Gastrocnemius medialis (tissue), 4 donors: ENCODE data around the gene SULT4A1. TPM values are rescaled to one million over a fixed set of nuclear protein-coding genes. Genes with fewer than 3 reads are reported as not detected.
A peak's percentile ranks its signal among the peaks of the same experiment; 100 is the strongest.

ENCODE experiments used
- ATAC-seq, 2 donors: fragments of 150-250 bp; one replicate each; pipeline ENCODE4 v1.9.1; 2016
- DNase-seq, 2 donors: peaks; one replicate each; pipeline ENCODE4 v3.0.0-alpha.2; 2019
- H3K27ac ChIP-seq, 4 donors: fragments of 200-600 bp; sonication (generic); 1 replicate in 1 of 4; 2 replicates in 3 of 4; pipeline ENCODE4 v1.5.1; 2016 to 2018; ENCODE audit warnings: mild to moderate bottlenecking in 2 of 4, moderate library complexity in 1 of 4
- H3K27me3 ChIP-seq, 3 donors: fragments of 200-600 bp; sonication (generic) in 2 of 3; 1 replicate in 1 of 3; 2 replicates in 2 of 3; pipeline versions ENCODE4 v1.5.1 to v1.6.0; 2016 to 2019; ENCODE audit warnings: mild to moderate bottlenecking in 1 of 3, moderate library complexity in 1 of 3
- H3K36me3 ChIP-seq, 2 donors: fragments of 200-600 bp; sonication (generic) in 1 of 2; one replicate each; pipeline ENCODE4 v1.5.1; 2017 to 2018
- H3K4me1 ChIP-seq, 2 donors: fragments of 200-600 bp; sonication (generic) in 1 of 2; one replicate each; pipeline ENCODE4 v1.5.1; 2016 to 2017; ENCODE audit warnings: mild to moderate bottlenecking in 2 of 2
- H3K4me3 ChIP-seq, 4 donors: fragments of 200-600 bp; sonication (generic) in 3 of 4; 1 replicate in 1 of 4; 2 replicates in 3 of 4; pipeline ENCODE4 v1.5.1; 2016 to 2019; ENCODE audit warnings: mild to moderate bottlenecking in 2 of 4
- H3K9me3 ChIP-seq, 3 donors: fragments of 200-600 bp; sonication (generic) in 2 of 3; 1 replicate in 1 of 3; 2 replicates in 2 of 3; pipeline ENCODE4 v1.5.1; 2016 to 2019
- POLR2A ChIP-seq, 2 donors: fragments of 450-650 bp; IDR thresholded peaks; one replicate each; pipeline ENCODE4 v1.6.1; 2017; ENCODE audit warnings: antibody characterized with exemption in 2 of 2, mild to moderate bottlenecking in 2 of 2, moderate library complexity in 2 of 2
- in situ Hi-C, 4 donors: fragments of 200-750 bp; cut with MboI; loops; one replicate each; pipeline versions ENCODE4 v1.15.0 to v1.8.0; 2017; ENCODE audit warnings: low sequenced_read_pairs in 4 of 4
- intact Hi-C: fragments of 100-400 bp; cut with DNase I; formaldehyde crosslinking; loops from one replicate; pipeline ENCODE4 v1.15.1; 2023; ENCODE audit warnings: low total_unique reads
- total RNA-seq, 4 donors: library from RNA; depleted of rRNA; stranded (reverse); fragments of >200 nt; gene quantifications; one replicate each; pipeline versions ENCODE4 v1.1.0 to v1.2.3, GENCODE V29; 2016
- TF ChIP-seq, protein P1 (sequence below), 5 experiments: fragments of 450-650 bp in 3 of 5; fragments of 200-600 bp in 2 of 5; sonication (generic) in 2 of 5; IDR thresholded peaks in 4 of 5; conservative IDR thresholded peaks in 1 of 5; 1 replicate in 4 of 5; 2 replicates in 1 of 5; pipeline ENCODE4 v1.5.1; 2016 to 2019; ENCODE audit warnings: antibody characterized with exemption in 5 of 5, mild to moderate bottlenecking in 3 of 5, moderate library complexity in 3 of 5

Gene SULT4A1
- total RNA-seq, 4 donors from 2014 or later, result not detected

DNA sequence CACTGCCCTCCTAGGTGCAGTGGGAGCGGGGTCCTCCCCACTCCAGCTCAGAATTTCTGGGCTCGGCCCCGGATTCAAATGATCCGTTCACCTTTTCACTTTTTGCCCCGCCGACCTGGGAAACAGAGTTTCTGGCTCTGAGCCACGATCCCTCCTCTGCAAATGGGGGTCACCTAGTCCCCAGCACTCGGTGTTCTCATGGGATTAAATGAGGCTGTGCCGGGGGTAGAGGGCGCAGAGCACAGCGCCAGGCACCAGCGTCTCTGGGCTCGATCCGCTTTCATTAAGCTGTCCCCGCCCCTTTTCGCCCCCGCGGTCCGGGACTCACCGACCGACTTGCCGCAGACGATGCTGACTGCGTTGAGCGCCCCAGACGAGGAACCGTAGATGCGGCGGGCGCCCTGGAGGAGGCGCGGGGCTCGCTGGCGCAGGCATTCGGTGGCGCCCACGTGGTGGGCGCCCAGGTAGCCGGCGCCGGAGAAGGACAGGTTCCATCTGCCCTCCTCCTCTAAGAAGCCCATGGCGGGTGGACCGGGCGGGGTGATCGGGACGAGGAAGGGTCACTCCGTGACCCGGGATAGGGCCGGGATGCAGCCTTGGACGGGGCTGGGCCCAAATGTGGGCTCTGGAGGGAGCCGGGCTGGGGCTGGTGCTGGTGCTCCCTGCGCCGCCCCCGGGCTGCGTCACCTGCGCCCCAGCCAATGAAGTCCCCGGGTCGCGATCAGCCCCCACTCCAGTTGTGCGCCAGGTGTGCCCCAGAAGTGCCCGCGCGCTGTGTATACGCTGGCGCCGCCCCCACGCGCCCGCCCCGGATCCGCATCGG, 29.3 kb upstream of the SULT4A1 start, which contains the start of gene PNPLA5:
Gene PNPLA5 (minus strand): TSS at position 654 of the 823 bp plus-strand sequence. CDS start 133 bp downstream, at position 521.
- no peak for TF ChIP-seq POLR2A (IDR thresholded peaks at IDR 0.05)
- TF ChIP-seq, protein P1, sequence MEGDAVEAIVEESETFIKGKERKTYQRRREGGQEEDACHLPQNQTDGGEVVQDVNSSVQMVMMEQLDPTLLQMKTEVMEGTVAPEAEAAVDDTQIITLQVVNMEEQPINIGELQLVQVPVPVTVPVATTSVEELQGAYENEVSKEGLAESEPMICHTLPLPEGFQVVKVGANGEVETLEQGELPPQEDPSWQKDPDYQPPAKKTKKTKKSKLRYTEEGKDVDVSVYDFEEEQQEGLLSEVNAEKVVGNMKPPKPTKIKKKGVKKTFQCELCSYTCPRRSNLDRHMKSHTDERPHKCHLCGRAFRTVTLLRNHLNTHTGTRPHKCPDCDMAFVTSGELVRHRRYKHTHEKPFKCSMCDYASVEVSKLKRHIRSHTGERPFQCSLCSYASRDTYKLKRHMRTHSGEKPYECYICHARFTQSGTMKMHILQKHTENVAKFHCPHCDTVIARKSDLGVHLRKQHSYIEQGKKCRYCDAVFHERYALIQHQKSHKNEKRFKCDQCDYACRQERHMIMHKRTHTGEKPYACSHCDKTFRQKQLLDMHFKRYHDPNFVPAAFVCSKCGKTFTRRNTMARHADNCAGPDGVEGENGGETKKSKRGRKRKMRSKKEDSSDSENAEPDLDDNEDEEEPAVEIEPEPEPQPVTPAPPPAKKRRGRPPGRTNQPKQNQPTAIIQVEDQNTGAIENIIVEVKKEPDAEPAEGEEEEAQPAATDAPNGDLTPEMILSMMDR (IDR thresholded peaks at IDR 0.05 in 4 of 5, conservative IDR thresholded peaks at IDR 0.05 in 1 of 5), result no peak
- H3K4me1 ChIP-seq, result no peaks in the 10 kb centered on the region
- DNase-seq, result no peak
- peaks cover 37 to 62% (median 40%) of the 10 kb centered on the region in 3 donors for H3K27me3 ChIP-seq
- H3K36me3 ChIP-seq, result no peaks in the 10 kb centered on the region
- intact Hi-C loops (no loop called here), in situ Hi-C loops (no loop called here)
- ATAC-seq, result no peak
- no peak within 1 kb of the TSS for H3K27ac ChIP-seq
- H3K9me3 ChIP-seq, result no peaks in the 10 kb centered on the region
- H3K4me3 ChIP-seq, result no peak within 1 kb of the TSS

DNA sequence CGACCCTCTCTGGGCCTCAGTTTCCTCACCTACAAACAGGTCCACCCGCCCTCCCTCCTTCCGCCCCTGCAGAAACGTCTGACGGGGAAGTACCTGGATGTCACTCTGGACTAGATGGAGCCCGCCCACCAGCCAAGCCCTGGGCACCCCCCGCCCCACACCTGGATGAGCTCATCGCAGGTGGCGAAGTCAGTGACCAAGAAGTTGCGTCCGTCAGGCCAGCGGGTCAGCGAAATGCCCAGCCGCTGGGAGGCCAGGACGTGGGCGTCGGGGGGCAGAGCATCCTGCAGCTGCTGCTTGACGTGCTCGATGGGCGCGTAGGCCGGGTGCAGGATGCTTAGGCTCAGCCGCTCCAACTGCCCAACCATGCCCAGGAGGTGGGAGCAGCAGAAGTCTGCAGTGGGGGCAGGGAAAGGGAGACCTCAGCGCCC, 28.6 kb upstream of the SULT4A1 start:
- no peak for DNase-seq
- intact Hi-C loops, result no loop called here
- H3K27me3 ChIP-seq, result peaks cover 37 to 62% (median 41%) of the 10 kb centered on the region in 3 donors

DNA sequence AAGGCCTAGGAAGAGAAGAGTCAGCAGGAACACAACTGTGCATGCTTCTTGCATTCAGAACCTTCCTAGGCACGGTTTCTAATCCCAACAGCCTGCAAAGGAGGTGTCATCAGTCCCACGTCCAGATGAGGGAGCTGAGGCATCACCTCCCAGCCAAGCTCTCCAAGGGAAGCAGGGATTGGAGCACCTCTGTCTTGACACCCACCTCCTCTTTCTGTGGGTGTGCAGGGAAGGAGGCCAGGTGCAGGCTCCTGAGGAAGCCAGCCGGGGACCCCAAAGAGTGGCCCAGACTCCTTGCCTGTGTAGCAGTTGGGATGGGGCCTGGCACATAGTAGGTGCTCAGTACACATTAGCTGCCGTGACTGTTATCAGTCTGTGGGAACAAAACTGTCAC, 27.5 kb upstream of the SULT4A1 start:
- Histone ChIP-seq H3K4me1 (no peaks in the 10 kb centered on the region), H3K27ac (no peak overlapping the region), H3K4me3 (no peak overlapping the region), H3K27me3 (peaks cover 37 to 62% (median 45%) of the 10 kb centered on the region in 3 donors), H3K36me3 (no peaks in the 10 kb centered on the region), H3K9me3 (no peaks in the 10 kb centered on the region)
- in situ Hi-C loops, result no loop called here
- no peak for TF ChIP-seq POLR2A (IDR thresholded peaks at IDR 0.05)
- TF ChIP-seq, protein P1 (IDR thresholded peaks at IDR 0.05 in 4 of 5, conservative IDR thresholded peaks at IDR 0.05 in 1 of 5), result no peak
- intact Hi-C loops, result loop anchor here (10.0 kb wide), 1 partner anchor 505 kb away; no protein-coding TSS in a partner anchor
- DNase-seq, result no peak
- no peak for ATAC-seq

More for the DNA sequence above, 28.6 kb upstream of the SULT4A1 start:
- in situ Hi-C loops, result no loop called here
- Histone ChIP-seq H3K4me1 (no peaks in the 10 kb centered on the region), H3K9me3 (no peaks in the 10 kb centered on the region), H3K36me3 (no peaks in the 10 kb centered on the region), H3K4me3 (no peak overlapping the region), H3K27ac (no peak overlapping the region)
- TF ChIP-seq, protein P1 (IDR thresholded peaks at IDR 0.05 in 4 of 5, conservative IDR thresholded peaks at IDR 0.05 in 1 of 5), result no peak
- no peak for TF ChIP-seq POLR2A (IDR thresholded peaks at IDR 0.05)
- no peak for ATAC-seq

DNA sequence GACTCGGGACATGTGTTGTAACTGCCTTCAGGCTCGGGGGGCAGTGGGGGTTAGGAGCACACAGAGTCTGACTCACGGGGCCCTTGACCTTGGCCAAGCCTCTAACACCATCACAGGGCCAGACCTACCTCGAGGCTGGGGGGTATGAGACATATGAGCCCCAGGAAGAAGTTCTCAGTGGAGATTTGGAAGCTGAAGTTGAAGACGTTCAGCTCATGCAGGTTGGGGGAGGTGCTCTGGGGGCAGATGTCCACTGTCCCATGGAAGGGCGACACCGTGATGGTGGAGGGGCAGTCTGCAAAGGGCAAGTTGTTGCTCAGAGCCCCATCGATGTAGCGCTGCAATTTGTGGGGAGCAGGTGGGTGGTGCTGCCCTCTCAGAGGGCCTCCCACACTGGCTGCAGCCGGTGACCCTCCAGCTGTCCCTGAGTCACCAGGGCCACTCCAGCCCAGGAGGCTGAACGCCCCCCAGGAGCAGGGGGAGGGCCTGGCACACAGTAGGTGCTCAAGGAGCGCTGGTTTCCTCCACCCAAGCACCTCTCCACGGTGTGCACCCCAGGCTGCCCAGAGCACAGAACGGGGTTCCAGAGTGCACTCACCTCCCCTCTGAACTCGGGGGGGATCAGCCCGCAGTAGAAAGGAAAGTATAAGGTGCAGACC, 27.0 kb upstream of the SULT4A1 start:
- H3K27me3 ChIP-seq, result peaks cover 37 to 62% (median 45%) of the 10 kb centered on the region in 3 donors
- intact Hi-C loops (loop anchor here (10.0 kb wide), 1 partner anchor 505 kb away; no protein-coding TSS in a partner anchor), in situ Hi-C loops (no loop called here)
- H3K4me1 ChIP-seq, result no peaks in the 10 kb centered on the region
- no peak overlapping the region for H3K4me3 ChIP-seq
- ATAC-seq, result no peak
- no peaks in the 10 kb centered on the region for H3K36me3 ChIP-seq
- no peaks in the 10 kb centered on the region for H3K9me3 ChIP-seq
- peak in 1 of 2 donors; percentile 3 for DNase-seq
- no peak overlapping the region for H3K27ac ChIP-seq
- no peak for TF ChIP-seq POLR2A (IDR thresholded peaks at IDR 0.05)
- TF ChIP-seq, protein P1 (IDR thresholded peaks at IDR 0.05 in 4 of 5, conservative IDR thresholded peaks at IDR 0.05 in 1 of 5), result no peak
